Superior temporal gyrus (tissue), 1 donor: ENCODE data around the gene CNTN1.

Source experiments
- DNase-seq: peaks from one replicate; pipeline ENCODE4 v3.0.0-alpha.2; 2016; ENCODE audit errors: extremely low spot score

The CNTN1 gene

GRCh38 chr12:40691913-40692764 is at the start of gene CNTN1:
CNTN1 (plus strand) TSS chr12:40692439.
- peak; percentile 82 for DNase-seq

GRCh38 chr12:40643506-40643905 is 48.7 kb upstream of the CNTN1 start:
- DNase-seq: no peak

GRCh38 chr12:40643976-40644375 is 48.3 kb upstream of the CNTN1 start:
- DNase-seq: no peak

- DNase-seq: no peak
Measured at GRCh38 chr12:40644708-40645107, 47.5 kb upstream of the CNTN1 start.

GRCh38 chr12:40645361-40645760 is 46.9 kb upstream of the CNTN1 start:
- DNase-seq: no peak

- no peak for DNase-seq
Measured at GRCh38 chr12:40646456-40646855, 45.8 kb upstream of the CNTN1 start.

GRCh38 chr12:40646911-40647310 is 45.3 kb upstream of the CNTN1 start:
- DNase-seq: no peak

- no peak for DNase-seq
Measured at GRCh38 chr12:40647651-40648050, 44.6 kb upstream of the CNTN1 start.

GRCh38 chr12:40648519-40648918 is 43.7 kb upstream of the CNTN1 start:
- no peak for DNase-seq

GRCh38 chr12:40650038-40650704 is 42.1 kb upstream of the CNTN1 start:
- DNase-seq: no peak

GRCh38 chr12:40655451-40655850 is 36.8 kb upstream of the CNTN1 start:
- DNase-seq: peak; percentile 34

GRCh38 chr12:40662366-40662765 is 29.9 kb upstream of the CNTN1 start:
- DNase-seq: no peak

GRCh38 chr12:40663781-40664180 is 28.5 kb upstream of the CNTN1 start:
- DNase-seq: no peak

- no peak for DNase-seq
Measured at GRCh38 chr12:40668099-40668529, 24.1 kb upstream of the CNTN1 start.

GRCh38 chr12:40672741-40673271 is 19.4 kb upstream of the CNTN1 start:
- DNase-seq: no peak

- DNase-seq: no peak
Measured at GRCh38 chr12:40681148-40681547, 11.1 kb upstream of the CNTN1 start.

- no peak for DNase-seq
Measured at GRCh38 chr12:40684986-40685385, 7.3 kb upstream of the CNTN1 start.

- peak; percentile 35 for DNase-seq
Measured at GRCh38 chr12:40688085-40688725, 4.0 kb upstream of the CNTN1 start.

GRCh38 chr12:40689576-40689975 is 2.7 kb upstream of the CNTN1 start:
- DNase-seq: no peak

- no peak for DNase-seq
Measured at GRCh38 chr12:40692765-40693206, 547 bp downstream of the CNTN1 start.

GRCh38 chr12:40693207-40693821 is 1.1 kb downstream of the CNTN1 start:
- peak; percentile 72 for DNase-seq
